NCI-H1092 (cell line): Measurements from ENCODE around the gene COL20A1.
"Not testable (repeated sequence)": the region's sequence is repeated elsewhere in the genome, so short reads cannot be mapped to it uniquely, and the experiment has no call there.

Experiments
- DNase-seq: peaks from one replicate; lab custom pipeline; 2025; lab: John Stamatoyannopoulos, UW

Gene COL20A1

DNA sequence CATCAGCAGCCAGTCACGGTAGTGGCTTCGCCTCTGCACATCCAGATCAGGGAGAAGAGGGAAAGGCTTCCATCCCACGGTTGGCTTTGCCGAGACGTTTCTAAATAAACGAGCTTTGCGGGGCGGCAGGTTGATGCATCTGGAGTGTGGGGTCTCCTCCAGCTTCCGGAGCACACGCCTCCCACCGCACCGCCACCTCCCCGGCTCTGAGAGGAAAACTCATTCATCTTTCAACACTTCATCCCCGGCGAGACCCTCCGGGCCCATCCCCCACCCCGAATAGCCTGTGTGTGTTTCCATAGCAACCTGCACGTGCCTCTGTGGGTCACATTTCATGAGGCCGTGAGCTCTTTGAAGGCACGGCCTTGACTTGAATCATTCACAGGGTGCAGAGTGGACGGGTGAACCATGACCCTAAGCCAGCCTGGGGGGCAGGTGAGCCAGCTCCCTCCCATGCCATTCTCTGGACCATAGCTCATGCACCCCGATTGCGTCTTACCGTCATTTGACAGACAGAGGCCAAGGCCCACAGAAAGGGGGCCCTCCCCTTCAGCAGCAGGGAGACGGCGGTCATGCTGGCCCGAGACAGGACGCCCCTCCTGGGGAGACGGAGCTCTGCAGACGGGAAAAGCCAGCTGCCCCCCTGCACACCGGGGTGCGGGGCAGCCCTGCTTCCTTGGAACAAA lies 84.4 kb downstream of the COL20A1 start:
- DNase-seq: peak; percentile 51

DNA sequence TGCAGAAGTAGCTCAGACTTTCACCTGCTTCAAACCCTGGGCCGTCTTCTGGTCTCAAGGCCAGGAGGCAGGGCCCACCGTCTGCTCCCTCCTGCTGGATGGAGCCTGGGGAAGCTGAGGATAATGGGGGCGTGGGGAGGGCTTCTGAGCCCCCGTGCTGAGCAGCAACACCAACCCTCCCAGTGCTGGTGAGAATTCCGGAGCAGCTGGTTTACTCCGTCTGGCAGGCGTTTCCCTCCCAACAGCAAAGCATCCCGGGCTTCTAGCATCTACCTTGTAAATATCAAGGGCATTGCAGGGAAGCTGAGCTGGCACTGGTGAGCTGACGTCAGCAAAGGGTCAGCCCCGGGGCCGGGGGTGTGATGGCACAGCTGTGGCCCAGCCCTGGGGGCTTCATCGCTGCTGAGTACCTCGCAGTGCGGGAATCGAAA lies 85.0 kb downstream of the COL20A1 start:
- DNase-seq: no peak

DNA sequence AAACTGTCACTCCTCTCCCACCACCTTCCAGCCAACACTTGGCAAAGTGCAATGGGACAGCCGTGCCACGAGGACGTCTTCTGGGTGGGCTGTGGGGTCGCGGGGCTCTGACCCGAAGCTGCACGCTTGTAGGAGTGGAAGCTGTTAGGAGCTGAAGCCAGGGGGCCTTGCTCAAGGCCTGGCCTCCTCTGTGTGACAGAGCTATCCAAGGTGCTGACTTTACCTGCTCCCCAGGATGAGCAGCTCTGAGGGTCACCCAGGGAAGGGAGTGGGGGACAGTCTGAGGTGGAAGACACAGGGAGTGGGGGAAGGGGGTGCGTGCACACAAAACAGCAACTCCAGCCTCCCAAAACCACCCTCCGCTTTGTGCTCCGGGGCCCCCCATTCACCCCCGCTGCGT lies 85.6 kb downstream of the COL20A1 start:
- no peak for DNase-seq

DNA sequence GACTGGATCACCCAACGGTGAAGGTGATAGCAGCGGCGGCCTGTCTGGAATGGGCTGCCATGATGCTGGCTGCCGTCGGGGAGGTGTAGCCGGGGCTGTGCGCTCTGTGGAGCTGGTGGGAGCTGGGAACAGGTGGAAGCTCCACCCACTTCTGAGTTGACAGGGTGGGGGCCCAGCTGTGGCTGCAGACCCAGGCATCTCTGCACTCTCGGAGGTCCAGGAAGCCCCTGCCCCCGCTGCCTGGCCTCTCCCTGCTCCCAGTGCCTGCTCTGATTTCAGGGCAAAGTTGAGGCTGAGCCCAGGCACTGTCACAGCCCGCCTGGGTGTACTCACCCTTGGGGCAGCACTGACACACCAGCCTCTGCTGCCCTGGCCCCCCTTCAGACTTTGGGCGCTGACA lies 86.3 kb downstream of the COL20A1 start:
- no peak for DNase-seq

DNA sequence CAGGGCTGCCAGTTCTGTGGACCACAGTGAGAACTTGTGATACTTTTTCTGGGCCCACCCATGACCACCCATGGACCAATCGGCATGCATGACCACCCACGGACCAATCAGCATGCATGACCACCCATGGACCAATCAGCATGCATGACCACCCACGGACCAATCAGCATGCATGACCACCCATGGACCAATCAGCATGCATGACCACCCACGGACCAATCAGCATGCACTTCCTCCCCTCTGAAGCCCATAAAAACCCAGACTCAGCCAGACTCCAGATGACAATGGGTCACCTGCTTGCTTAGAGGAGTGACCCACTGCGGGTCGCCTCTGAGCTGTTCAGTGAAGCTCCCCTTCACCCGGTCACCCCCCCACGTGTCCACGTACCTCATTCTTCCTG lies 86.9 kb downstream of the COL20A1 start:
- DNase-seq: not testable (repeated sequence)

DNA sequence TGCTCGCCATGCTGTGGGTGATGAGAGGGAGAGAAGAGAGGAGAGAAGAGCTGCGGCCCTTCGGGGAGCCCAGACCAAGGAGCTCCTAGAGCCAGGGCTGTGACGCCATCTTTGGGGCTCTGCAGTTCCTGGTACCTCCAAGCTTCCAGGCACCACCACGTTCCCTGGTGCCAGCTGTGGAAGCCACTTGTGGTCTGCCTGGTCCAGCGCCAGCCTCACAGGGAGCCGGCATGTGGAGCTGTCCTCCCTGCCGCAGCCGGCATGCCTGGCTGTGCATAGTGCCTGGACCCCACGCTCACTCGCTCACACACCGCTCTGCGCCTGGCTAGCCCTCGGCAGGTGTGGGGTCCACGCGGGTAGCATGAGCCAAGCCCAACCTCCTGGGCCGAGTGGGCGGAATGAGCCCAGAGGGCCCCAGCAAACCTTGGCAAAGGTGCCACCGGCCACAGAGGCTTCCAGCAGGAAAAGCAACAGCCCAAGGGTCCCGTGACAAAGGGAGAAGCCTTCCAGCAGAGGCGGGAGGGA lies 87.4 kb downstream of the COL20A1 start:
- DNase-seq: no peak

DNA sequence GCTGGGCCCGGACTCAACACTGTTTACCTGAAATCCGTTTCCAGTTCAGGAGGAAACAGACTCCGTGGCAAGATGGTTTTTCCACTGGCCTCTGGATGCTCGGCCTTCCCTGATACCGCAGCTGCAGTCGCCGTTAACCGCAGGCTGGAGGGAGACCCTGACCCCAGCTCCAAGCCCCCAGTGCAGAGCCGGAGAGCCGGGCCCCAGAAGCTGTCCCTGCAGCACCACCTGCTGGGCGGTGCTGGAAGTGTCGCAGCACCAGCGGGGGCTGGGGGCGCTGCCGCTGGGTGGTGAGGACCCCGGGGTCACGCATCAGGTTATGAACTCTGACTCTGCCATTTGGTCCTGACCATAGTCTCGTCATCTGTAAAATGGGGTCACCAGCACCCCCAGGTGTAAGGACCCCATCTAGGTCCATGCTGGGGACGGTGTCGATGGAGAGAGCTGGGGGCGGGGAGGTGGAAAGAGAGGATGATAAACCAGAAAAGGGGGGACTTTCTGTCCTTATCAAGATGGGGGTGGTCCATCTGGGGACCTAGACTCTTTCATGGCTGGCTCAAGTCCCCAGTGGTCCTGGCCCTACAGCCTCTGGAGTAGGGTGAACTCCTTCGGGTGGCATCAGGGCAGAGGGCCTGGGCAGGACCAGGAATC lies 88.9 kb downstream of the COL20A1 start:
- no peak for DNase-seq

DNA sequence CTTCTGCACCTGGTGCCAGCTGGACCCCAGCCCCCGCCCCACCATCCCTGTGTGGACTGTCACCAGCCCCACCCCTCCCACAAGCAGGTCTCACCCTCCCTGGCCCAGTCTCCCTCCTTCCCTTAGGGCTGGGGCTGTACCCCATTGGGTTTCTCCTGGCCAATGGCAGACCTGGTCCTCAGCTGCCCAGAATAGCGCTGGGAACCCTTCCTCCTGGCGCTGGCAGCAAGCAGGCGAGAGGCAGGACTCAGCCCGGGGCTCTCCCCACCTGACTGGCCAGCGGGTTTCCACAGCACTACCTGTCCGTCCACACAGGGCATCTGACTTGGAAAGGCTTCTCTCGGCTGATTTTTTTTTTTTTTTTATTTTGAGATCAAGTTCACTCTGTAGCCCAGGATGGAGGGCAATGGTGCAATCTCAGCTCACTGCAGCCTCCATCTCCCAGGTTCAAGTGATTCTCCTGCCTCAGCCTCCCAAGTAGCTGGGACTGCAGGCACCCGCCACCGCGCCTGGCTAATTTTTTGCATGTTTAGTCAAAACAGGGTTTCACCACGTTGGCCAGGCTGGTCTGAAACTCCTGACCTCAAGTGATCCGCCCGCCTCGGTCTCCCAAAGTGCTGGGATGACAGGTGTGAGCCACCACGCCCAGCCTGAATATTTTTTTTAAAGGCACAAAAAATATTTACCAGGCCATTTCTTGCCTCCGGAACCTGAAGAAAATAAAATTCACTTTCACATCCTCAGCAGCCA lies 89.7 kb downstream of the COL20A1 start:
- DNase-seq: no peak

DNA sequence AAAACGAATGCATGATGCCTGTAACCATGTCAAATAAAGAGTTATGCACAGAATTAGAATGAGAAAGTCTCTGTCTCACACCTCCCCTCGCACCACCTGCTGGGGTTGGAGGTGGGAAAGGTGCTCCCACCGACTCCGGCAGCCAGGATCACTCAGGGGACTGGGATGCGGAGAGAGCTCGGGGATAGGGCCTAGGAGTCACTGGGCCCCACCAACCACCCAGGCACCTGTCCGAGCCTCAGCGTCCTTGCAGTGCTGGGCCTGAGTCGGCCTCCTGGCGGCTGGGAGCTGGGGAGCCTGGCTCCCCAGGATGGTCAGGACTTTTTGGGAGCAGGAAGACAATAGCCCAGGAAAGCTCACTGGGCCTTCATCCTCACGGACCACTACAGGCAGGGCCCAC lies 90.6 kb downstream of the COL20A1 start:
- DNase-seq: no peak

DNA sequence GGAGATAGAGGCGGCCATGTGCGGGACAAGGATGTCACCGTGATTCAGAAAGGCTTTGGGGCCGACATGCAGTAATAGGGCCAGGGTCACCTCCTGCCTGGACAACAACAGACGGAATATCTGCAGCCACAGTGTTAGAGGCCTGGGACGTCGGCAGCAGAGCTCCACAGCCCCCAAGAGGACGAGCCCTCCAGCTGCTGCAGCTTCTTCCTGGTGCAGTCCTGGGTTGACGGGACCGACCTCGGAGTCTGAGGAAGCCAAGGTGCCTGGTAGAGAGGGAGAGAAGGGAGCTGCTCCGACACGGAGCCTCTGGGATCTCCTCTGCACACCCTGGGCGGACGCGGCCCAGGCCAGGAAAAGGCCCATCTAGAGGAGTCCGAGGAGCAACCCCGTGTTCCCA lies 91.3 kb downstream of the COL20A1 start:
- no peak for DNase-seq
